HCT116 (cell line): ENCODE data around the gene KLHDC9. TPM values are rescaled to one million over a fixed set of nuclear protein-coding genes. Genes with fewer than 3 reads are reported as not detected.
A peak's percentile ranks its signal among the peaks of the same experiment; 100 is the strongest.

Source experiments
- ATAC-seq: fragments of 200-7000 bp; cut with Tn5 transposase; 2 replicates; pipeline ENCODE4 v1.9.1; 2020; ENCODE audit warnings: mild to moderate bottlenecking, moderate library complexity
- BruUV-seq: library from RNA; stranded (reverse); fragments of 400-500 nt; replicated peaks from 2 replicates; lab custom pipeline; 2021; lab: Mats Ljungman, UMichigan
- CTCF ChIA-PET: fragments of 300-600 bp; sonication (Branson Sonifier 250); formaldehyde crosslinking; loops from one replicate; lab custom pipeline; 2021; ENCODE audit warnings: antibody characterized with exemption; lab: Charles Lee
- POLR2A ChIA-PET: fragments of 300-600, 350-600 bp; sonication (Branson Sonifier 250); formaldehyde crosslinking; loops from one replicate; lab custom pipeline; 2021; ENCODE audit warnings: antibody characterized with exemption; lab: Charles Lee
- RAD21 ChIA-PET, 2 experiments: fragments of 300-600 bp; sonication (Branson Sonifier 250); formaldehyde crosslinking; loops; one replicate each; lab custom pipeline; 2023; ENCODE audit warnings: low total read pairs in 2 of 2; ENCODE audit not compliant: uncharacterized antibody in 2 of 2, unreplicated experiment in 2 of 2, low non-redundant PET in 1 of 2; lab: Charles Lee
- DNase-seq: peaks from one replicate; pipeline ENCODE4 v3.0.0-alpha.2; 2010; ENCODE audit warnings: low read depth, low spot score
- H2AFZ ChIP-seq: fragments of 200-600 bp; shearing (Covaris generic), sonication (generic); 2 replicates; pipeline ENCODE4 v1.6.1; 2017; ENCODE audit warnings: low read depth, mixed run types, mixed read lengths, antibody characterized with exemption, low read length; ENCODE audit not compliant: poor library complexity, severe bottlenecking
- H3K27ac ChIP-seq: 2 replicates; pipeline ENCODE4 v1.5.1; 2012; ENCODE audit warnings: low read depth, low read length
- H3K27me3 ChIP-seq: fragments of 200-600 bp; sonication (generic); 2 replicates; pipeline ENCODE4 v1.6.1; 2016; ENCODE audit warnings: mixed run types, low read length, mixed read lengths; ENCODE audit not compliant: insufficient read depth
- H3K36me3 ChIP-seq, 2 experiments: fragments of 200-500 bp in 1 of 2; fragments of 200-600 bp in 1 of 2; sonication (Bioruptor generic) in 1 of 2; sonication (generic) in 1 of 2; 2 replicates each; pipeline versions ENCODE4 v1.5.1 to v1.6.1; 2014 to 2016; ENCODE audit warnings: low read length in 2 of 2, inconsistent platforms in 1 of 2, mixed read lengths in 1 of 2, mixed run types in 1 of 2; ENCODE audit not compliant: insufficient read depth in 2 of 2, control insufficient read depth in 1 of 2
- H3K4me1 ChIP-seq, 2 experiments: fragments of 200-600 bp in 1 of 2; sonication (generic) in 1 of 2; 2 replicates each; pipeline versions ENCODE4 v1.5.1 to v1.6.1; 2012 to 2017; ENCODE audit warnings: low read length in 2 of 2, inconsistent platforms in 1 of 2, mild to moderate bottlenecking in 1 of 2, mixed read lengths in 1 of 2, mixed run types in 1 of 2, moderate library complexity in 1 of 2; ENCODE audit not compliant: insufficient read depth in 2 of 2, control insufficient read depth in 1 of 2
- H3K4me2 ChIP-seq: fragments of 200-600 bp; sonication (generic); 2 replicates; pipeline ENCODE4 v1.6.1; 2017; ENCODE audit warnings: mixed run types, low read length, mixed read lengths
- H3K4me3 ChIP-seq, 2 experiments: fragments of 200-600 bp in 1 of 2; sonication (generic) in 1 of 2; replicated peaks in 1 of 2; 2 replicates each; pipeline ENCODE4 v1.5.1; 2011 to 2016; ENCODE audit warnings: low read length in 2 of 2, control low read depth in 1 of 2, low read depth in 1 of 2, mild to moderate bottlenecking in 1 of 2, mixed read lengths in 1 of 2, mixed run types in 1 of 2
- H3K79me2 ChIP-seq: fragments of 200-600 bp; sonication (generic); 2 replicates; pipeline ENCODE4 v1.6.1; 2017; ENCODE audit warnings: mild to moderate bottlenecking, mixed run types, low read length, moderate library complexity, mixed read lengths; ENCODE audit not compliant: insufficient read depth
- H3K9ac ChIP-seq: fragments of 200-600 bp; sonication (generic); 2 replicates; pipeline ENCODE4 v1.6.1; 2016; ENCODE audit warnings: low read length, mixed read lengths
- H3K9me2 ChIP-seq: fragments of 200-600 bp; sonication (generic), shearing (Covaris generic); 2 replicates; pipeline ENCODE4 v1.6.1; 2017; ENCODE audit warnings: mixed run types, mild to moderate bottlenecking, moderate library complexity; ENCODE audit not compliant: insufficient read depth
- H3K9me3 ChIP-seq, 2 experiments: fragments of 200-500 bp in 1 of 2; fragments of 200-600 bp in 1 of 2; sonication (Bioruptor generic) in 1 of 2; sonication (generic) in 1 of 2; 2 replicates each; pipeline ENCODE4 v1.6.1; 2014 to 2017; ENCODE audit warnings: low read length in 2 of 2, mixed read lengths in 2 of 2, inconsistent platforms in 1 of 2, low read depth in 1 of 2, mild to moderate bottlenecking in 1 of 2, mixed run types in 1 of 2, moderate library complexity in 1 of 2; ENCODE audit not compliant: control insufficient read depth in 1 of 2, insufficient read depth in 1 of 2
- H4K20me1 ChIP-seq: fragments of 200-600 bp; sonication (generic), shearing (Covaris generic); 2 replicates; pipeline ENCODE4 v1.6.1; 2017; ENCODE audit warnings: mixed run types, mild to moderate bottlenecking, moderate library complexity; ENCODE audit not compliant: insufficient read depth
- CBX3 ChIP-seq: IDR thresholded peaks from 2 replicates; pipeline ENCODE4 v1.6.1; 2012; ENCODE audit warnings: low read depth
- CEBPB ChIP-seq: IDR thresholded peaks from 2 replicates; pipeline ENCODE4 v1.6.1; 2012; ENCODE audit warnings: low read depth
- EGR1 ChIP-seq: IDR thresholded peaks from 2 replicates; pipeline ENCODE4 v1.6.1; 2012; ENCODE audit warnings: low read depth
- ELF1 ChIP-seq: IDR thresholded peaks from 2 replicates; pipeline ENCODE4 v1.6.1; 2012; ENCODE audit warnings: low read depth, borderline replicate concordance
- EZH2 ChIP-seq: fragments of 200-600 bp; sonication (generic); IDR thresholded peaks from 2 replicates; pipeline ENCODE4 v1.6.1; 2017; ENCODE audit warnings: antibody characterized with exemption, mixed run types
- EZH2phosphoT487 ChIP-seq: fragments of 200-600 bp; IDR thresholded peaks from 2 replicates; pipeline ENCODE4 v1.6.1; 2018; ENCODE audit warnings: antibody characterized with exemption, borderline replicate concordance
- MAX ChIP-seq: IDR thresholded peaks from 2 replicates; pipeline ENCODE4 v1.6.1; 2012
- POLR2A ChIP-seq: IDR thresholded peaks from 2 replicates; pipeline ENCODE4 v1.7.0; 2011; ENCODE audit warnings: borderline replicate concordance; ENCODE audit not compliant: insufficient read depth, insufficient read length; ENCODE audit errors: extremely low read depth
- POLR2AphosphoS5 ChIP-seq: IDR thresholded peaks from 2 replicates; pipeline ENCODE4 v1.6.1; 2011; ENCODE audit warnings: mild to moderate bottlenecking, low read depth, low read length, moderate library complexity
- RAD21 ChIP-seq: IDR thresholded peaks from 2 replicates; pipeline ENCODE4 v1.6.1; 2012; ENCODE audit warnings: low read depth, mild to moderate bottlenecking
- SP1 ChIP-seq: IDR thresholded peaks from 2 replicates; pipeline ENCODE4 v1.6.1; 2012; ENCODE audit warnings: low read depth
- YY1 ChIP-seq: IDR thresholded peaks from 2 replicates; pipeline ENCODE4 v1.6.1; 2011; ENCODE audit warnings: low read length, low read depth, moderate library complexity, mild to moderate bottlenecking; ENCODE audit not compliant: insufficient replicate concordance; ENCODE audit errors: extremely low read depth
- ZBTB33 ChIP-seq: IDR thresholded peaks from 2 replicates; pipeline ENCODE4 v1.6.1; 2011; ENCODE audit warnings: mild to moderate bottlenecking, low read length, moderate library complexity; ENCODE audit not compliant: insufficient replicate concordance; ENCODE audit errors: extremely low read depth
- ZFX ChIP-seq: fragments of 450-650 bp; IDR thresholded peaks from 2 replicates; pipeline ENCODE4 v1.6.1; 2017
- ZNF274 ChIP-seq: fragments of 200-500 bp; sonication (Bioruptor generic); IDR thresholded peaks from 2 replicates; pipeline ENCODE4 v1.6.1; 2014; ENCODE audit warnings: mild to moderate bottlenecking, low read depth, low read length, inconsistent platforms
- intact Hi-C: fragments of 100-400 bp; cut with micrococcal nuclease; formaldehyde crosslinking; loops from 2 replicates; pipeline ENCODE4 v1.10.0; 2022
- total RNA-seq: library from RNA; stranded (reverse); gene quantifications from one replicate; pipeline ENCODE4 v1.2.1, GENCODE V29; 2021; ENCODE audit not compliant: unreplicated experiment

KLHDC9 gene
- total RNA-seq, 1 experiment from 2014 or later: 1.4 TPM

DNA sequence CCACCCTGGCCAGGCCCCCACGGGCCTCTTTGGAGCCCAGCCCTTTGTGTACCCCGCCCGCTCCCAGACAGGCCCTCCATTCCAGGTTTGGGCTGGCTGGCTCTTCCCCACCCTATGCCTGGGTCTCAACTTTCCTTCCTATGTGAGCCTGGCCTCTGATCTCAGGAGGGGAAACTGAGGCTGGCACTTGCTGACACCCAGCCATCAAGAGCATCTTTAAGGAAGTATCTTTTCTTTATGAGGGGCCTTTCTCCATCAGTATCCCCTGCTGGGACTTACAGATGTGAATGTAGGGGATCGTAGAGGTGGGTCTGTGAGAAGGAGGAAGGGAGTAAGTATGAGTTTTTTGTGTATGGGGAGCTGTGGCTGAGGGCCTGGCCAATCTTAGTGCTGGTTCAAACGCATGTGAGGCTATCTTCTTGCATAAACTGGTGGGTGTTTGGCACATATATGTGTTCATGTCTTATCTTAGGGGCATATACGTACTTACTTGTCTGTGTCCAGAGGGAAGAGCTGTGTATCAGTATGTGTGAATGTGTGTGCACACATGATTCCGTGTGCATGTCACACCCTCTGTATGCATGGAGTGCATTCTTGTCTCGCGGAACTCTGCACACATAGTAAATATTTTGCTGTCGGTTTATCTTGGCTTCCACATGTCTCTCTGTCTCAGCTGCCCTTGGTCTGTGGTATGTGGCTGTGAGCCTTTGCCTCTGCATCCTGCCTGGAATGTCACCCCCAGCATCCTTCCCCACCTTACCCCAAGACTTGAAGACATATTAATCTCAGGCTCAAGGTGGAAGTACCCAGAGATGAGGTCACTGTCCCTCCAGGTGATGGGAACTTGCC, 14.2 kb upstream of the KLHDC9 start:
- H3K4me1 ChIP-seq: peaks cover 38 to 86% of the 10 kb centered on the region in 2 experiments
- H3K4me2 ChIP-seq: peak overlapping the region; percentile 73
- DNase-seq: no peak
- H3K79me2 ChIP-seq: no peaks in the 10 kb centered on the region
- ChIA-PET POLR2A (interaction anchor here (0.8 to 1.4 kb wide), 3 partner anchors 9 to 45 kb away, joined by 3 to 4 read pairs (median 4); partner anchors contain the start of genes TSTD1 and USF1), RAD21 (interaction anchor here in 1 of 2 experiments (0.5 kb wide), 1 partner anchor 94 kb away, joined by 3 read pairs; no protein-coding TSS in a partner anchor), CTCF (interaction anchor here (0.9 to 2.4 kb wide), 6 partner anchors 11 to 86 kb away, joined by 3 to 9 read pairs (median 4); partner anchors contain the start of gene KLHDC9)
- no peak overlapping the region for H2AFZ ChIP-seq
- peak overlapping the region; percentile 46 for H3K9ac ChIP-seq
- H3K27me3 ChIP-seq: no peaks in the 10 kb centered on the region
- no peaks in the 10 kb centered on the region for H3K36me3 ChIP-seq
- H3K9me2 ChIP-seq: no peaks in the 10 kb centered on the region
- H3K4me3 ChIP-seq: peak overlapping the region in 1 of 2 experiments; percentile 40; a peak in 3 of 4 replicates
- ATAC-seq: peak; percentile 12
- intact Hi-C loops: loop anchor here (1.0 kb wide), 1 partner anchor 31 kb away; no protein-coding TSS in a partner anchor
- no peaks in the 10 kb centered on the region for H3K9me3 ChIP-seq
- no peaks in the 10 kb centered on the region for H4K20me1 ChIP-seq
- no peak for TF ChIP-seq EZH2phosphoT487
- TF ChIP-seq POLR2A: no peak
- no peak for TF ChIP-seq SP1
- TF ChIP-seq EZH2: no peak
- TF ChIP-seq EGR1: no peak
- no peak for TF ChIP-seq ELF1
- no peak for TF ChIP-seq ZFX
- TF ChIP-seq ZNF274: no peak
- TF ChIP-seq POLR2AphosphoS5: no peak
- TF ChIP-seq ZBTB33: no peak
- no peak for TF ChIP-seq YY1
- no peak for TF ChIP-seq CBX3
- no peak for TF ChIP-seq MAX
- no peak for TF ChIP-seq CEBPB
- no peak for TF ChIP-seq RAD21
- peak overlapping the region; percentile 46 for H3K27ac ChIP-seq
- TSS peak; percentile 70 for BruUV-seq
